ENCODE measurements around the gene SHMT1.

SHMT1 gene

GRCh38 chr17:18280766-18281371, 82.5 kb downstream of the SHMT1 start:
- DNase-seq, result no peak

DNA sequence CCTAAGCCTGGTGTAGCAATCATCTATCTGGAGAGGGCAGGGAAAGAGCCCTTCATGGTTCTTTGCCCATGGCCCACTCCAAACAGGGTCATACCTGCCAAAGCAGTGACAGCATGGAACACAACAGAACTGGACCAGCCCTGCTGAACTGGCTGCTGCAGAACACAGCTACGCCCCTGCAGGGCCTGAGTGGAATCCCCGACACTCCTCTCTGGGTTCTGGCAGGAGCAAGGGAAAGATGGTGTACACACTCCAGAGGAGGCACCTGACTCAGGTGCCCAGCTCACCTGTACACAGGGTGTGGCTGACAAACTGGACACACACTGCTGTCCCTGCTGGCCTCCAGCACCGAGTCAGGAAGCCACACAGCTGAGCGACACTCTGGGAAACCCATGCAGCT, 83.1 kb downstream of the SHMT1 start:
- no peak for DNase-seq

- no peak for DNase-seq
Measured at GRCh38 chr17:18278867-18279266, 84.5 kb downstream of the SHMT1 start.
